ENCODE measurements around the gene PIK3AP1.

Gene PIK3AP1

DNA sequence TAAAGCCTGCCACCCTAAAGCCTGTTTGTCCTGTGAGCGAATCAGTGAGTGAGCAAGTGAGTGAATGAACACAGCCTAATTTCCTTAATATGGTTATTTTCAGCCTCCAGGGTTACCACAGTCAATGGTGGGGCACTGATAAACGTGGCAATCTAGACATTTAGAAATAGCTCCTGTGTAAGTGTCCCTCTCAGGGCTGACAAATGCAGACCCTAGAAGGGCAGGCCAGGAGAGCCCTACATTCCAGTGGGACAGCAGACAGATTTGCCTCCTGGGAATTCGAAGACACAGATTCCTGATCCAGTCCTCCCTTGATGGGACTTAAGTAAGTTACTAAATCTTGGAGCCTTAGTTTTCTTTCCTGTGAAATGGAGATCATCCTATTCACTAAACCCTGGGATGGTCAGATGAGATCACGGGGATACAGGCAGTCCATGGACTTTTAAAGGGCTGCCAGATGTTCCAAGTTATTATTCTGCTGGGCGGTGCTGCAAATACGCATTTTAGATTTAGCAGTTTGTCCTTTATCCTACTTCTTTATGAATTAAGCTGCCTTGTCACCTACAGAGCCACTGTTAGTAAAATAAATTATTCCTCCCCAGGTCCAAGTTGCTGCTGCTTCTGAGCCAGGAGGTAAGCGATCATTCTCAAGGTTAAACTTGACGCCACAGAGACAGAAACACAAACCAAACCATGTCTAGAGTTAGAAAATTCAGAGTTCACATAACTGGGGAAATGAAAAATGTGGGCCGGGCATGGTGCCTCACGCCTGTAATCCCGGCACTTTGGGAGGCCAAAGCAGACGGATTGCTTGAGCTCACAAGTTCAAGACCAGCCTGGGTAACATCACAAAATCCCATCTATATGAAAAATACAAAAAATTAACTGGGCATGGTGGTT, 78.7 kb downstream of the PIK3AP1 start:
- no peak for DNase-seq

DNA sequence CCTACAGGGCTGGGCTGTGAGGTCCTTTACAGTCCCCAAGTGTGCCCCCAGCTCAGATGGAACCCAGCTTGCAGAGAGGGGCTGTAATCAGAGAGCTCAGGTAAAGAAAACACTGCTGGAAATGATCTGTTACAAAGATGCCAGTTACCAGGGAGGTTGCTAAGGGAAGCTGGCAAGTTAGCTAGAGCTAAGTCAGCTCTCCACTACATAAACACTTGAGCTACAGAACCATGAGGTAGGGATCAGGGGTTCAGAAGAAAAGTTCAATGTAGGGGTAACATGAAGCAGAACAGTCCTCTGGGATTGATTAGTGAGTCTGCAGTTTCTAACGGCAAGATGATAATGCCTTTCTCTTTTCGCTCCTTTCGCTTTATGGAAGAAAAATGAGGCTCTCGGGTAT, 80.4 kb downstream of the PIK3AP1 start:
- DNase-seq: no peak

DNA sequence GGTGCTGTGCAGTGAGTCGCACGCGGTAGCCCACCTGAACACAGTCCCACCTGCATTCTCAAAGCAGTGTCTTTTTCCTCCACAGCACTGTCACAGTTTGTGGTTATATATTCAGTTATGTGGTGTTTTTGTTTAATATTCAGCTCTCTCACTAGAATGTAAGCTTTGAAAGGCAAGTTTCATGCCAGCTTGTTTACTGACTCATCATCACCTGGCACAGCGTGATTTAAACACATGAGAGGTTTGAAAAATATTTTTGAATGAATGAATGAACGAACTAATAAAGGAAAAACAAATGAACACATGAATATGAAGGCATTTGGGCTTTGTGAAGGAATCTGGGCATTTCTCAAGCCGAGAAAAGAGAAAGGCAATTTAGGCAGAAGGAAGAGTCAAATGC, 81.6 kb downstream of the PIK3AP1 start:
- DNase-seq: no peak

DNA sequence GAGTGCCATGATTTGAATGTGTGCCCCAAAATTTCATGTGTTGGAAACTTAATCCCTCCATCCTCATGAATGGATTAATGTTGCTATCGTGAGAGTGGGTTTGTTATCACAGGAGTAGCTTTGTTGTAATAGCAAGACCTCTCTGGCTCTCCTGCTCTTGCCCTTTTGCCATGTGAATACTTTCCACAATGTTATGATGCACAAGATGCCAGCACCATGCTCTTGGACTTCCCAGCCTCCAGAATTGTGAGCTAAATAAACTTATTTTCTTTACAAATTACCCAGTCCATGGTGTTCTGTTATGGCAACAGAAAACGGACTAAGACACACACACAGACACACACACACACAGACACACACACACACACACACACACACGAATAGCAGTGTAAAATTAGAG, 82.2 kb downstream of the PIK3AP1 start:
- DNase-seq: no peak

DNA sequence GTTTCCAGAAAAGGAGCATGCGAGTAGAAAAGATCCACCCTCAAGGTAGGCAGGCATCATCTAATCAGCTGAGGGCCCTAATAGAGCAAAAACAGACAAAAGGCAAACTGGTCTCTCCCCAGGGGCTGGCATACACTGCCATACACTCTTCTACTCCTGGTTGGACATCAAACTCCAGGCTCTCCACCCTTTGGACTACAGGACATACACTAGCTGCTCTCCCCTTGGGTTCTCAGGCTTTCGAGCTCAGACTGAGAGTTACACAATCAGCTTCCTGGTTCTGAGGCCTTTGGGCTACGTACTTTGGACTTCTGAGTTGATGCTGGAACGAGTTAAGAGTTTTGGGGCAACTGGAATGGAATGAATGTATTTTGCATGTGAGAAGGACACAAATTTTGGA, 82.6 kb downstream of the PIK3AP1 start:
- DNase-seq: no peak

DNA sequence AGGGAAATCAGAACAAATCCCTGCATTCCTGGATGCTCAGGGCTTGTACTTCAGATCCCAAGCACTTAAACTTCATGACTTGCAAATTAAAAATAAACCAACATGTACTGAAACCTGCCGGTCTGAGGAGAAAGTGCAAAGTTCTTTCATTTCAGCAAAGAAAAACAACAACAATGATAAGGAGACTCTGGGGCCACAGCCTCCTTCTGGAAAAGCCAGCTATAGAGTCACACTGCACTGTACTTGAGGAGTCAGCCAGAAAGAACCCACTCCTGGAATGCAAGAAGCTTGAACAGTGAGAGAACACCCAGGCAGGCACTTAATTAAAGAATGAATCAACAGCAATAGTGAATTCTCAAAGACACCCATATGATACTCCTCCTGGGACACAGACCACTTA, 83.8 kb downstream of the PIK3AP1 start:
- DNase-seq: no peak

DNA sequence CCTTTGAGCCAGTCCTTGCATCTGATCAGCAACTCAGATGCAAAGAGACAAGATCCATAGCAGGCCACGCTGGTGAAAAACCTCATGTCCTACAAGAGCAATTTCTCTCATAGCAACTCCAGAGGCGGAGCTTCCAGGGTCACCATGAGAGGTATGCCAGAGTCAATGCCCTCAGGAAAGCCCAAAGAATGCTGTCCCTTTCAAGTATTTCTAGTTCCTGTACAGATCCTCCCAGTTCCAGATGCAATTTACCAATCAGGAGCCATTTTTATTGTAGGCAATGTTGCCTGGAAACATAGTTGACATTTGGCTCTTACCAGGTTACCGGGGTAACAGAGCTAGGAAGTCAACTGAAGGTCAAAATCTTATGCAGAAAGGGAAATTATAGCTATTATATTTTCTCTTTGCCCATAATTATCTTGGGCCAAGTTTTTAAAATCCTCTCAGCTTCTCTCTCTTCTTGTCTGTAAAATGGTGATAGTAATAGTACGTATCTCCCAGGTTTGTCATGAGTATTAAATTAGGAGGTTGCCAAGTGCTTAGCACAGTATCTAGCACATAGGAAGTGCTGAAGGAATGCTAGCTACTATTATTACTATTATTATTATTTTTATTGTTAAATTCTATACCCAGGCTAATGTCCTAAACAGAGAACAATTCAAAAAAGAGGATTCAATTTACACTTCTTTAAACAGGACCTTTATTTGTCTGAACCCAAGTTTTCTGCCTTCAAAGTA, 87.2 kb downstream of the PIK3AP1 start:
- no peak for DNase-seq

DNA sequence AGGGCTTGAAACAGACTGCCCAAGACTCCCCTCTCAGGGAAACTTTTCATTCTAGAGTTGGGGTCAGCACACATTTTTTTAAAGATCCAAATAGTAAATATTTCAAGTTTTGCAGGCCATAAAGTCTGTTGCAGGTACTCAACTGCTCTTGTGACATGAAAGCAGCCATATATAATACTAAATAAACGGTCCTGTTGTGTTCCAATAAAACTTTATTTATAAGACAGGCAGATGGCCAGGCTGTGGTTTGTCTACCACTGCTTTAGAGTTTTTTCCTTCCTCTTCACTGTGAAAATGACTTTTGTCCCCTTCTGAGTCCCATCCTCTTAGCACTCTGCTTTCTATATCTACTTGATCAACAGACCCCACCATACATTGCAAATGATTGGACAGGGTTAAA, 93.0 kb downstream of the PIK3AP1 start:
- DNase-seq: no peak

DNA sequence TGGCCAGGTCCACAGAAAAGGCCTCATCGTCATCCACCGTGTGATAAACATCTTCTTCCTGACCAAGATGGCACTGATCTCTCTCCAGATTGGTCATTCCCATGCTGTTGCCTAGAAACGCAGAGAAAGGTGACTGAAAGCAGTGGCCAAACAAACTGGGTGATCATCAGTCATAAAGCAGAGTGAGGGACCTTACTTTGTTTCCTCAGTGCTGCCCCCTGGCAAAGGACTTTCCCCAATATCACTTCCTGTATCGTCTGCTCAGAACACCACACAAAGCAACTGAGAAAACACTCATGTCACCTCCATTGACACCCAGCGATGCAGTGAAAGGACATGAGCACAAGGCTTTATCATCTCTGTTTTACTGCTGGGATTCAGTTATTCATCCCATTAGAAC, 93.5 kb downstream of the PIK3AP1 start:
- peak; percentile 8 for DNase-seq

DNA sequence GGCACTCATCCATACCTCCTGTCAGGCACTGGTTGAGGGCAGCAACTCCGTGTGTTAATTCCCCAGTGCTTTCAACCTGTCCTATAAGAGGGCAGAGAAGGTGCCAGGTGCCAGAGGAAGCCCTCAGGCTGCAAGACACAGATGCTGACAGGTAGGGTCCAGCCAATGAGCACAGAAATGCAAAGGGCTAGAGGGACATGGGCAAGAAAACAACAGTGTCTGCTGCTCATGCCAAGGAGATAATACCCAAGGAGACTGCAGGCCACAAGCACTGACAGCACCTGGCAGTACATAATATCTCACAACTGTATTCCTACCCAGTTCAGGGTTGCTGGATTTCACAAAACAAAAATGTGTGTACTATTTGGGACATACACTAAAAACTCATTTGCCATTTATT, 95.1 kb downstream of the PIK3AP1 start:
- DNase-seq: no peak

DNA sequence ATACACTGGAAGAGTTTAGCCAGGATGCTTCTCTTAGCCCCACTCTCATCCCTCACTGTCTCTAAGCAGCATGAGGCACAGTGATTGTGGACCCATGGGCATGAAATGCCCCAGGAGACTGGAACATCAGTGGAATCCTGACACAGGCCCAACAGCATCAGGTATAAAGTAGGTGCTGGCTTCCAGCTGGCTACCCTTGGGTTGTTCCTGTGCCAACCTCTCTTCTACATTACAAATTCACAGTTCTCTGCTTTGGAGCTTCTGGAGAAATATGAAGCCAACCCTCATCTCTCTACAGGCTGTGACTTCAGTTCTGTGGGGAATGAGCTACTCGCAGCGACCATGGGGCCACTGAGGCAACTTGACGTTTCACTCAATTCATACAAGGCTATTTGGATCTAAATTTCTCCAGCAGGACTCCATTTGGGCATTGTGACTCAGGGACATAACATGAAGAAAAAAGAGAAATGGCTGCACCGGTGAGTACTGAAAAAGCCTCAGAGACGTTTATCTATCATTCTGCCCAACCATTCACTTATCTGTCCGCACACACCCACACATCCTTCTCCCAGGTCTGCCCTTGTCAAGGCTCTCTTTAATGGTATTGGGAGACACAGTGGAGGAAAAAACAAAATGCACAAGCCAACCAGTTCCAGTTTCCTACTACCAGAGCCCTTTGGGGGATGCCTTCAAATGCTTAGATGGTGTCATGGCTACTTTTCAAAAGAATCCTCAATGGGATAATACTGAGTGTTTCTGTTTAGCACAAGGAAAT, 98.1 kb downstream of the PIK3AP1 start:
- no peak for DNase-seq

DNA sequence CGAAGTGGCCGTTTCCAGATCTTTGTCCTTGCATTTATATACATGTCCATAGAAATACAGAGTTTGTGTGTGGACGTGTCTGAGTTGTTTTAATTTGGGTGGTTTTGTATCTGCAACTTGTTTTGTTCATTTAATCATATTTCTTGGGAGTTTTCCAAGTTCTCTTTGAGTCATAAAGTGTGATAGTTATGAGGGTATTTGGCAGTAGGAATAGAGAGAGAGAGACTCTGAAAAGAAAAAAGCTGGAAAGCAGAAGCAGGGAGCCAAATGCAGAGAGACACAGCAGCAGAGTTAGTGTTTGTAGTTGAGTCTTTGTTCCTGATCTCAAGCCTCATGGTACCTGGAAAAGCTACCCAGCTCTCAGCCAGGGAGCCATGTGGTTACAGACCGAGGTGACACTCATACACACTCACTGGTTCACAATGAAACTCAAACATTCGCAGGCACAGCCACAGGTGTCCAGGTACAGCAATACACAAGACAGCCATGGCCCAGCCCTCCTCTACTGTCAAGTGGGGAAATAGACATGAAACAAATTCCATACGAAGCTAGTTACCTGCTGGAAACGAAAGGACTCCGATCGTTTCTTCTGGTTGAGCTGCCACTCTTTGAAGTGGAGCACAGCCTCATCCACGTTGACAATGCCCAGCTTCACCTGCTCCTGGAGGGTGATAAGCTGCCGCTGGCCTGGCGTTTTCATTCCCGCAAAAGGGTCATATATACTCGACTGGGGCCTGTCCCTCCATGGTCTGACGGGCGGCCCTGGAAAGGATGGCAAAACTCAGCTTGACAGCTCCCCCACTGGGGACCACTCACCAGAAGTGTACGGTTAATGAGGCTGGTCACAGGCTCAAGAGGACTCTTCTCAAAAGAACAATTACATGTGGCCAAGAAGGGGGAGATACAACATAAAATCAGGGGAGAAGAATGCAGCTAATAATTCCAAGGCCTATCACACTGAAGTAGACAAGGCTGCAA, 100.2 kb downstream of the PIK3AP1 start:
- DNase-seq: no peak

DNA sequence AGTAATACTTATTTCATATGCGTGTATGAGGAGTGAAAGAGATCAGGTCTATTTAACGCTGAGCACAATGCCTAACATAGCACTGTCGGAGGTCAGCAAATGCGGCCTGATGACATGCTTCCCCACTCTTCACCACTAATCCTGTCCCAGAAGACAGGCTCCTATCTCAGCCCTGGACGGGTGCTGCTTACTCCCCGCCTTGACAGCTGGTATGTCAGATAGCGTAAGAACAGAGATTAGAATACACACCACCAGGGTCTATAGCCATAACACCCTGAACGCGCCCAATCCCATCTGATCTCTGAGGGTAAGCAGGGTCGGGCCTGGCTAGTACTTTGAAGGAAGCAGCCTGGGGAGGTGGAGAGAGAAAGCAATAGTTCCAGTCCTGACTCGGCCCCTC, 101.2 kb downstream of the PIK3AP1 start:
- DNase-seq: no peak

DNA sequence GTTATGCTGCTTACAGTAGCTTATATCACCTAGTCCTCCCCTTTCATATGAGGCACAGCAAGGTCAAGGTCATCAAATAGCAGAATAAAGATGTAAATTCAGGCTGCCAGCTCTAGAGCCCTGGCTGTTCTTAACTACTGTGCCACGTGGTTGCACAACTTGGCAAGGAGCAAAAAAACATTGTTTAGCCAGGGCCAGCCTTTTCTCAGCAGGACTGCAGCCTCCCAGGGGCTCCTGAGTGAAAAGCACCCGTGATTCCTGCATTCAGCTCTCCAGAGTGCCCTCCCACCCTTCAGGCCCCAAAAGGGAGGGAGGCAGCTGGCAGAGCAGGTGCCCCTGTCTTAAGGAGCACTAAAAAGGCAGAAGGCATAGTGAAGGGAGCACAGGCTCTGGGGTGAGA, 101.7 kb downstream of the PIK3AP1 start:
- no peak for DNase-seq

DNA sequence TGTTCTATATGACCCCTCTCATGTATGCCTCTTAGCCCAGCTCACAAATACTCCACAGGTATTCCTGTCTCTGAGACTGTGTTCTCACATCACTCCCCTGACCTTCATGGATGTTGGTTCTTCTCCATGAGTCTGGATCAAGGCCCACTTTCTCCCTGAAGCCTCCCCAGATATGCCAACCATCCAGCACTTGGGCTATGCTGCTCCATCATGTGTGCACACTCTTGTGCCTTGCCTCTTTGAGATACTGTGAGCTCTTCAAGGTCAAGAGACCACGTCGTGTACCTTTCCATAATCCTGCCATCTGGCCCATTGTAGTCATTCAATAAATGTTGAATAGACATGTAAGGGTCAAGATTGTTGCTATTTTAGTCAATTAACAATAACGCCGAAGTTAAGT, 103.4 kb downstream of the PIK3AP1 start:
- no peak for DNase-seq

DNA sequence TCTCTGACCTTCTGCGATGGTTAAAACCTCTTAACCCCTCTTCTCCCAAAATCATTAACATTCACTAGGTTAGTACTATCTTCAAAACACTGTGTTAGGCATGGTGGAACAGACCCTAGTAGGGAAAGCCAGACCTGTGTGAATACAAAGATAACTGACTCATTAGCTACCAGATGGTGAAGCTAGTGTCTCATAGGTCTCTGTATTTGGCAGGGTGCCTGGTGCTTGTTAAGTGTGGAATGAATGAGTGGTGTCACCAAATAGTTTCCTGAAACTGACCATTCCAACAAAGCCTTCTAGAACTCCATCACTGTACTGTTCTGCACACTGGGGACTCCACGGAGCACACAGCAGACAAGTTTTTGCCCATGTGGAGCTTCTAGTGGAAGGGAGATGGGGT, 105.8 kb downstream of the PIK3AP1 start:
- DNase-seq: no peak

DNA sequence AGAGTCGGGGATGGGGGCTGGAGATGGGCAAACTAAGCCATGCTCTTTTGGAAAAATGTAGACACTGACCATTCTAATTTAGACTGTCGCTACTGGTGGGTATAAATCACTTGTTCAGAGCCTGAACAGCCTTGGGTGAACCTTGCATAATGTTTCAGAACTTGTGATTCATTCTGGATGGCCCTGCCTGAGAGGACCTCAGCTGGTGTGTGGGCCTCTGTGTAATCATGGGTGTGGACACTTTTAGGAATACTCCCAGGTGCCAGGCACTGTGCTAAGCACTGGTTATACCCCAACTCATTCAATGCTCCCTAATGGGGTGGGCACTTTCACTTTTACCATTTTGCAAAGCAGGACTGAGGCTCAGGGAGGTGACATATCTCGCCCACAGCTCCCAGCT, 106.7 kb downstream of the PIK3AP1 start:
- no peak for DNase-seq

DNA sequence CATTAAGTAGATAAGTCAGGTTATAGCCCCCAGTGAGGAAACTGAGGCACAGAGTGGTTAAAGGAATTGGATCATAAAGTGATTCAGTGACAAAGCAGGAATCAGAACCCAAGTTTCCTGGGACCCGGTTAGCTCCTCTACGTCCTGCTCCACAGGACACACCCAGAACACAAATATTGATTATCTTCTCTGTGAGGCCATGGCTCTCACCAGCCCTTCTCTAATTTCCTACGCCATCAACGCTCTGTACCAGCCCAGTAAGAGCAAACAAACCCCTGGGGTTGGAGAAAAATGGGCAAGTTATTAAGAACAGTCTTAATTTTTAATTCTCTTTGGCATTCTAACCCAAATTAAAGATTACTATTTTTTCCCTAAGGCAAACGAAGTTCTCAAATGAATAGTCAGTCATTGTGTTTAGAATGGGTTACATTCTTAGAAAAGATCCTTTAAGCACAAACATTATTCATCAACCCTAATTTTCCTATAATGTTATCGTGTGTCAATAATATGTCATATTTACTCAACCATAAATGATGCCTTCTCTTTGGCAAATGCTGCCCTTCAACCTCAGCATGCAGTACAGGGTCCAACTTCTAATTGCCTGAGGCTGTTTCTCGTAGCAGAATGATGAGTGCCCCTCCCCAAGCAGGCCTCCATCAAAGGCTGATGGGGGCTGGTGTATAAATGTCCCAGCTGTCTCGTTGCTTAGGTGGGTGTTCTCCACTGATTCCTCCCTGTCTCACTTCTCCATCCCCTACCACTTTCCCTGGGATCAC, 108.1 kb downstream of the PIK3AP1 start:
- no peak for DNase-seq

DNA sequence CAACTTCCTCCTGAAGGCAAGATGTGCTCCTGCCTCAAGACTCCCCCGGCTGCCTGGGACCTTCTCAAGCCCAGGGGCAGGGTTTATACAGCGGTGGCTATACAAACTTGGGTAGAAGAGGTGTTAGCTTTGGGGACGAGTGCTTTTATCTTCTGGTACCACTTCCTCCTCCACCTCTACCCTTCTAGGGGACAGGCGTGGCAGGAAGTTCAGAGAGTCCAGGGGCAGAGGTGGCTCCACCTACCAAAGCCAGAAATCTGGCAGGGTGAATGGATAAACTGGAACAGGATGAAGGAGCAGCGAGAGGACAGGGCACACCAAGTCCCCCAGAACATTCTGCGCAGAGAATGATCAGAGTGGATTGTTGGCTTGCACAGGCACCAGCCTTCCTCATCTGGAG, 109.5 kb downstream of the PIK3AP1 start:
- DNase-seq: no peak

DNA sequence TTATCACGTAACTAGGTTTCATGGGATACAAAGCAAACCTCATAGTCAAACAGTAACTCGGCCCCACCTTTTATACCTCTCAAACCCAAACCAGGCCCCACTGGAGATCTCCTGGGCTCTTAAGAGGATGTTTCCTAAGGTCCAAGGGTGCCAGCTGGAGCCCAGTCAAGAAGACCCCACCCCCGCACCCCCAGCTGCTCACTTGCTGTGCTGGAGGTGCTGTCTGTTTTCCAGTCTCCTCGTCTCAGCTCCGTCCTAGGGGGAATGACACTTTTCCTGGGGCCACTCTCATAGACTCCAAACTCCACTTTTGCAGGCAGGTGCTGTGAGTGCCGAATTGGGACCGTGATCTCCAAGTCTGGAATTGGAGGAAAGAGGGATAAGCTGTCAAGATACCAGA, 110.8 kb downstream of the PIK3AP1 start:
- DNase-seq: no peak

DNA sequence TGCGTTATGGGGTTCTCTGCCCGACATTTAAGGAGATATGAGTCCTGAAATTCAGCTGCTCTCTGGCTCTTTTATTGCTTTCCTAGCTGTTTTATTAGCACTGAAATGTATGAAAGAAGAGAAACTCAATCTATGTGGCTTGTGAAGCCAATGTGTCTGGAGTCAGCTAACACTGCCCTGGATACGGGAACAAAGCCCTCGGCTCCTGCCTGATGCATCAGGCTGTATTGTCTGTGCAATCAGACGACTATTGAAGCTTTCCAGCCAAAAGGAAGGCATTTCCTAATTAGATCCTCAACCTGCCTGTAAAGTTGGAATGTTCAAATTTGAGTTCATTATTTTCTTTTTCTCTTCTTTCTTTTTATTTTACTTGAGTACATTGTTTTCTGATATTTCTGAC, 111.5 kb downstream of the PIK3AP1 start:
- DNase-seq: no peak

DNA sequence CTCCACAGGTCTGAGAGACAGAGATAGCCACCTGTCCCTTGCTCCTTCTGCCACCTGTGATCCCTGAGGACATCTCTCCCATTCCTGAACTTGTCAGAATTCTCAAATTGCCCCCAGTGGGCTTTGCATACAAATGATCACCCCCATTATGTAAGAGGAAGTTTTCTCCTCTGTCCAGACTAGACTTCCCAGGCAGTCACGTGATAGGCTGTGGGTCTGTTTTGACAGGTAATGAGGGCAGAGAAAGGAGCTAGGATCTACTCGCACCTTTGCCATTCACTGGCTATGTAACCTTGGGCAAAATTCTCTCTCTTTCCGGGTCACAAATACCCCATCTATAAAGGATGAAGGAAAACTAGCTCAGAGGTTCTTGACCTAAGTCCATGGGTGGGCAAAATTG, 112.1 kb downstream of the PIK3AP1 start:
- no peak for DNase-seq
